HG02610 (cell line): ENCODE measurements around the gene RPAP3.

ENCODE experiments used
- ATAC-seq: cut with Tn5 transposase; IDR thresholded peaks from one replicate; pipeline ENCODE4 v1.9.1; 2021; ENCODE audit warnings: mild to moderate bottlenecking, moderate library complexity; ENCODE audit not compliant: unreplicated experiment

Gene RPAP3

DNA sequence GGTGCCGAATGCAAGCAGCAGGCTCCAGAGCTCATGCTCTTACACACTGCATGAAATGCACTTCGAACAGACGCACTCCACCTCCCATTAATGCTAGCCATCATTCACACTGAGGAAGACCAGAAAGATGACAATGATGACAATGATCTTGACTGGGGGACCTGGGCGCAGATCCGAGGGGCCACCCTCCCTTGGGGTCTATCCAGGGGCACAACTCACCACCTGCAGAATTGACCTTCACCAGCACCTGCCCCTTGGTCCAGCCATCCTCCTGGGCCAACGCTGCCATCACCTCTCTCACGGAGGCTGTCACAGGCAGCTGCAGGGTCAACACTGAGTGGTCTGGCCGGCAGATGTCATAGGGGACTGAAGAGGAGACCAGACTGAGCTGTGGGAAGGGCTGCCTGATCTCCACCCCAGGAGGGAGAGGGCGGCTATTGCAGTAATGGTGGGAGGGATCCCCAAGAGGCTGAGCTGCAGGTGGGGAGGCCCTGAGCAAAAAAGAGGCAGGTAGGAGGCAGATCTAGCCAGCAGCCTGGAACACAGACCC is 37.6 kb upstream of the RPAP3 start:
- no peak for ATAC-seq

- ATAC-seq: no peak
Observed at GRCh38 chr12:47742253-47742825, 36.5 kb upstream of the RPAP3 start.

DNA sequence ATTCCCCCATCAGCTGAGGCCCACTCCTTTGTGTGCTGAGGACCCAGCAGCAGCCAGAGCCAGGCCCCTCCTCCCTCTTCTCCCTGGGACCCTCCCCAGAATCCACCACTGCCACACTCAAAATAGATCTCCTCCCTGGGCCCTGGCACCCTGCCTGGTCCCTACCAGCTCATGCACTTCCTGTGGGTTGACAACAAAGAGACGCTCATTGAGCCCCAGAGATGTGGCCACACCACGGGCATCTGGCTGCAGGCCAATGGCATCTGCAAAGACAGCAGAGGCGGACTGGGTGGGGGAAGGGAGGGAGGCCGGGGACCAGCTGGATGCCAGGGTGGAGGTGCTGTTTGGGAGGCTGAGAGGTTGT is 35.5 kb upstream of the RPAP3 start:
- ATAC-seq: no peak

DNA sequence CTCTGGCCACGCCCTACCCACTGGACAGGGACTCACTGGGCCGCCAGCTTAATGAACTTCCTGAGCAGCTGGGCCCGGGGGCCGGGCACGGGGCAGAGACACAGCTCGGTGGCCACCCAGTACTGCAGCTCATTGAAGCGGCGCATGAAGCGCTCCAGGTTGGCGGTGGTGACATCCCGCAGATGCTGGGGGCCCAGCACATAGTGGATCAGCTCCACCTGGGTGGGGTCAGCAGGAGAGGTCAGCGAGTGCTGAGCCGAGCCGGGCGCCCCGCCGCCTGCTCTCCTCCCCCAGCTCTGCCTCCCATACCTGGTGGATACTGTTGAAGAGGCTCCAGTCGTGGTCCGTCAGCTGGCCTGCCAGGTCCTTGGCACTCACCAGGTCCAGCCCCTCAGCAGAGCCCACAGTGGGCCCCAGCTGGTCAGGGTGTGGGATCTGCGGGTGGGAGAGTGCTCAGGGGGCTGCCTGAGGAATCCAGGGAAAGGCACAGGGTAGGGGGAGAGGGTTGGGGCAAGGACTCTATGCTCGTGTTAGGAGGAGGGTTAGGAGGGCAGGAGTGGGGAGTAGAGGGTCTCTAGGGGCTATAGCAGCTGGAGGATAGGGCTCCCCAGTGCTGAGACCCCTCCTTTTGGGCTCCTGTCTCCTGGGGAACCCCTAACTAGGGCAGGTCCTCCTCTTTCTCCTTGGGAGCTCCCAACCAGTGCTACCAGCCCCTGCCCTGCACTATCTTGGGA is 34.9 kb upstream of the RPAP3 start:
- ATAC-seq: no peak

- peak; percentile 65 for ATAC-seq
Observed at GRCh38 chr12:47739979-47740378, 34.1 kb upstream of the RPAP3 start.

- ATAC-seq: no peak
Observed at GRCh38 chr12:47739297-47739696, 33.5 kb upstream of the RPAP3 start.

GRCh38 chr12:47737936-47738594 is 32.2 kb upstream of the RPAP3 start:
- ATAC-seq: no peak

DNA sequence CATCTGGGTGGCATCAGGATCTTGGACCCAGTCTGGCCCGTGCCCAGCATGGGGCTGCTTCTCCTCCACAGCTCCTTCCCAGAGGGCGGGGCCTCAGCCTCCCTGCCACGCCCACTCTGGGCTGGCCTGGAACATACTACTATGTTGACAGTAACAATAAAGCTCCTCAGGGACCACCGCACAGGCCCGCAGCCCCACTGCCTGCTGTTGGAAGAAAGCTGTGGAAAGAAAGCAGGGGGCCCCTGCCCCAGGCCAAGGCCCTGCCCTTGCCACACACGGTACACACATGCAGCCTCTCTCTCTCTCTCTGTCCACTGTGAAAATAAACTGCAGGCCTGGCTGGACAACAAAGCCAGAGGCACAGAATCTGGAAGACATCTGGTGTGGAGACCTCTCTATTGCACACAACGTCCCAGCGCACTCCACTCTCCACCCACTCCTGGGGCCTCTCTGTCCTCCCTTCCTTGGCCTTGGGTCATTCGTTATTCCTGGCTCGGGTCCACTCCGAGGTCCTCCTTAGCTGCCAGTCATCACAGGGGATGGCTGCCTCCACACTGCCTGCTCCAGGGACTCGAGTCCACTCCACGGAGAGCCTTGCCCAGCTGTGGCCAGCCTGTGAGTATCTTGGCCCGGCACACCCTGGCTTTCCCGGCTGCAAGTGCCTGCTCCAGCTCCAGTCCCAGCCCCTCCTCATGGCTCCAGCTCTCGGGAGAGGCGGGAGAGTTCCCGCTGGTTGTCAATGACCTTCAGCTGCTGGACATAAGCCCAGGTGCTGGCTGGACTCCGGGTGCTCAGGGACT is 31.2 kb upstream of the RPAP3 start:
- ATAC-seq: no peak

DNA sequence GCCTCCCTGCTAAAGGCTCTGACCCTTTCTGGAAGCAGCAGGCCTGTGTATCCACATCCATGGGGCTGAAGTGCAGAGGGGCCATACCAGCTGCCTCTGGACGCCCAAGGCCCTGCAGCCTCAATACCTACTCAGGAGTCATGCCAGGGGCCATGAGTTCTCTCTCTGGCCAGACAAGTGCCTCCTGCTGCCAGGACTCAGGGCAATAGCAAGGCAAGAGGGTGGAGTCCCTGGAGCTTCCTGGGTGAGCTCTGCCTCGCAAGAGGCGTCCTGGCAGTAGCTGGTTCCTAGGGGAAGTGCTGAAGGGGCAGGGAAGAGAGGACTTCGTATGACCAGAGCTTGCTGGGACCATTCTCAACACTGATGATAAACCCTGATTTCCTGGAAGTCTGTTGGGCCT is 30.4 kb upstream of the RPAP3 start:
- no peak for ATAC-seq

DNA sequence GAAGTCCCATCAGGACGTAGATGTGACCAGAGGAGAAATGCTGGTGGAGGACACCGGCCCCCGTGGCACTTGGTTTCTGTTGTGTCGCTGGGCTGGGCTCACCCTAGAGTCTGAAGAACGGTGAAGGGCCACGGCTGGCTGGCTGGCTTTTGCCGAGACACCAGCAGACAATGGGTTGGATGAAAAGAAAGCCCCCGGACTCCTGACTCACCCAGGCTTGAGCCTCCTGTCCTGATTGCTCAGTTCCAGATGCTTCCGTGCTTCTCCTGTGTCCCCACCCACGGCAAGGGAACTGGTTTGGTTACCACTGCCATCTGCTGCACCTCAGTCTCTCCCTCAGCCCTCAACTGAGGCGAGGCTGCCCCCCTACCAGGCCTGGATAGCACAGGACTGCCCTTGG is 29.8 kb upstream of the RPAP3 start:
- no peak for ATAC-seq

DNA sequence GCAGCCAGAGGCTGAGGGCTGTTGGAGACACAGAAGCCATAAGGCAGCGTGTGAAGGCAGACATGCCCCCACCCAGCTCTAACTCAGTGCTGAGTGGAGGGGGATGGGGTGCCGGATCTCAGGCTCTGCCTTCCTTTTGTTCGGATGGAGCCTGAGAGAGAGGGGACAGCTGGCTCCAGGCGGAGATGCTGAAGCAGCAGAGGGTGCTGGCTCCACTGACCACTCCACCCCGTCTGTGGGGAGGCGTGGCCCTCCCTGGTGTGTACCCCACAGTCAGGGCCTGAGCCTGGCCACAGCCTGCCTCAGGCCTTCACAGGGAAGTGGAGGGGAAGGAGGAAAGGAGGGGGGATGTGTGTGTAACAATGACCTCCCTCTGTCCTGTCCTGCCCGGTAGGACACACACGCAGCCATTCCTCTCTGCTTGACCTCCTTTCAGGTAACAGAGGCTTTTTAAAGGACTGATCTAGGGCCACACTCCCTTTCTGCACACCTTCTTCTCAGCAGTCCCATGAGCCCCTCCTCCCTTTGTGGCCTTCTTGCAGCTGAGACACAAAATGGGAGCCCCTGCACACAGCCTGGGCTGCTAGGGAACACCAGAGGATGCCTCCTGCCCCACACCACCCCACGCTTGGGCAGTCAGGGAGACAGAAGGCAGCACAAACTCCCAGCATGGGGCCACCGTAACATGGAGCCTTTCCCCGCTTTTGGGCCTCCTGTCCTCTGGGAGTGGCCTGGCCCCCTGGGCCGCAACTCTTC is 29.1 kb upstream of the RPAP3 start:
- no peak for ATAC-seq

- ATAC-seq: no peak
Observed at GRCh38 chr12:47733142-47733541, 27.3 kb upstream of the RPAP3 start.

DNA sequence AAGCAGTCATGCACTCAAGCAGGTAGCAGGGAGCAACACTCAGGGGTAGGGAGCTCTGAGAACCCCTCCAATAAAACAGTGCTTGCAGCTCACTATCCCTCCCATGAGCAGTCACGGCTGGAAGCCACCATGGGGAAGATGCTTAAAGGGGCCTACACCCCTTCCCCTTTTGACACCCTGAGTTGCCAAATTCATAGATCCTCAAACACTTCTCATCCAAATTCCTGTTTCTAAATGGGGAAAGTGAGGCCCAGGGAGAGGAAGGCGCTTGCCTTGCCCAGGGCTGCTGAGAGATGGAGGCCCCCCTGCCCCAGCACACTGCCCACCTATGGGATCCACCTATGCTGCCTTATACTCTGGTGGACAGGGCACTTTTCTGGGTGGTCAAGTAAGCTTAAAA is 26.7 kb upstream of the RPAP3 start:
- no peak for ATAC-seq

GRCh38 chr12:47731723-47732122 is 25.9 kb upstream of the RPAP3 start:
- no peak for ATAC-seq

DNA sequence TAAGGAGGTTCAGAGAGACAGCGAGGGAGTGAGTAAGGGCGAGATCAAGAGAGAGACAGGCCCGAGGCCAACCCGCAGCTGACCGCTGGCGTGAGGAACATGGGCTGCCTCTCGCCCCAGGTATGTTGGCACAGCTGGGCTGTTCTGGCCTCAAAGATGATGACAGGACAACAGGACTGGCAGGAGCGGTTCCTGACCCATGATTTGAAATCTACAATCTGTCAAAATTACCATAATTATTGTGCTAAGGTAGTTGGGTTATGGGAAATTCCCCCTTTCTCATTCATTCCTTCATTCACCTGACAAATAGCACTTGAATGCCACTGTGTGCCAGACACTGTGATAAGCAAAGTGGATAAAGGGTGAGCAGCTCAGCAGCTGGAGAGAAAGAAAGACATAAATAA is 24.5 kb upstream of the RPAP3 start:
- no peak for ATAC-seq

GRCh38 chr12:47729233-47729632 is 23.4 kb upstream of the RPAP3 start:
- no peak for ATAC-seq

DNA sequence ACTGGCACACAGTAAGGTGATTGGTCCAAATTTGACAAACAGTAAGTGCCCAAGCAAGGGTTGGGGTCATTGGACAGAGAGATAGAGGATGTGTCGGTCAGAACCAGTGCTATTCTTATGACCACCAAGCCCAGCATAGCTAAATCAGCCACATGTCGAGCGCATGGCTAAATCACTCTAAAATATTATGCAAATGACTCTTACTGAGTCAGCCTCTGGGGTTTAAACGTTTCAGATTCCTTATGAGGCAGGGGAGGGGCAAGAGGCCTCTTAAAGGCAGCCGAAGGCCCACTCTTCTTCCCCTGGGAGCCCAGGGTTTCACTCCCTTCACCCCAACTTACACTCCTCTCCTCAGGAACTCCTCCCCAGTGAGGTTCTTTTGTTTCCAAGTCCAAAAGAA is 20.1 kb upstream of the RPAP3 start:
- ATAC-seq: peak; percentile 94

GRCh38 chr12:47725091-47725772 is 19.4 kb upstream of the RPAP3 start, which contains the start of gene ENDOU:
Gene ENDOU, minus strand, starts transcription at chr12:47725490. Its CDS starts 77 bp downstream, at chr12:47725413.
- ATAC-seq: no peak

- no peak for ATAC-seq
Observed at GRCh38 chr12:47722941-47723631, 17.3 kb upstream of the RPAP3 start.
